Ascending aorta (tissue), 2 donors: ENCODE data around the gene SLC5A12. TPM values are rescaled to one million over a fixed set of nuclear protein-coding genes. Genes with fewer than 3 reads are reported as not detected.
"Not testable (repeated sequence)": the region's sequence is repeated elsewhere in the genome, so short reads cannot be mapped to it uniquely, and the experiment has no call there.

Experiments used
- DNase-seq, 2 donors: peaks; one replicate each; pipeline ENCODE4 v3.0.0-alpha.2; 2019; ENCODE audit warnings: low spot score in 2 of 2
- H3K27ac ChIP-seq, 2 donors: fragments of 200-600 bp; sonication (generic); one replicate each; pipeline ENCODE4 v1.5.1; 2016 to 2017; ENCODE audit warnings: mild to moderate bottlenecking in 1 of 2
- H3K27me3 ChIP-seq: fragments of 200-600 bp; sonication (generic); one replicate; pipeline ENCODE4 v1.5.1; 2017
- H3K36me3 ChIP-seq, 2 donors: fragments of 200-600 bp; sonication (generic); one replicate each; pipeline ENCODE4 v1.5.1; 2016
- H3K4me1 ChIP-seq, 2 donors: fragments of 200-600 bp; sonication (generic); one replicate each; pipeline ENCODE4 v1.5.1; 2016 to 2017; ENCODE audit warnings: mild to moderate bottlenecking in 1 of 2
- H3K4me3 ChIP-seq, 2 donors: fragments of 200-600 bp; sonication (generic); one replicate each; pipeline ENCODE4 v1.5.1; 2016 to 2017; ENCODE audit warnings: mild to moderate bottlenecking in 1 of 2
- H3K9me3 ChIP-seq, 2 donors: fragments of 200-600 bp; sonication (generic); one replicate each; pipeline ENCODE4 v1.5.1; 2016
- CTCF ChIP-seq, 3 experiments: fragments of 200-600 bp in 2 of 3; fragments of 450-650 bp in 1 of 3; sonication (generic) in 2 of 3; IDR thresholded peaks; one replicate each; pipeline ENCODE4 v1.5.1; 2016 to 2019; ENCODE audit warnings: antibody characterized with exemption in 3 of 3, mild to moderate bottlenecking in 1 of 3, moderate library complexity in 1 of 3
- intact Hi-C: fragments of 100-400 bp; cut with DNase I; formaldehyde crosslinking; loops from one replicate; pipeline ENCODE4 v1.15.1; 2023
- total RNA-seq: library from RNA; depleted of rRNA; stranded (reverse); fragments of >200 nt; gene quantifications from one replicate; pipeline ENCODE4 v1.1.0, GENCODE V29; 2016

The SLC5A12 gene
- total RNA-seq, 1 donor from 2014 or later = not detected

GRCh38 chr11:26655287-26655686 is 66.6 kb downstream of the SLC5A12 start:
- Histone ChIP-seq H3K4me1 (no peaks in the 10 kb centered on the region), H3K36me3 (no peaks in the 10 kb centered on the region), H3K4me3 (no peak overlapping the region), H3K27me3 (no peaks in the 10 kb centered on the region), H3K27ac (no peak overlapping the region), H3K9me3 (no peaks in the 10 kb centered on the region)
- intact Hi-C loops = no loop called here
- TF ChIP-seq CTCF (IDR thresholded peaks at IDR 0.05) = no peak
- no peak for DNase-seq

DNA sequence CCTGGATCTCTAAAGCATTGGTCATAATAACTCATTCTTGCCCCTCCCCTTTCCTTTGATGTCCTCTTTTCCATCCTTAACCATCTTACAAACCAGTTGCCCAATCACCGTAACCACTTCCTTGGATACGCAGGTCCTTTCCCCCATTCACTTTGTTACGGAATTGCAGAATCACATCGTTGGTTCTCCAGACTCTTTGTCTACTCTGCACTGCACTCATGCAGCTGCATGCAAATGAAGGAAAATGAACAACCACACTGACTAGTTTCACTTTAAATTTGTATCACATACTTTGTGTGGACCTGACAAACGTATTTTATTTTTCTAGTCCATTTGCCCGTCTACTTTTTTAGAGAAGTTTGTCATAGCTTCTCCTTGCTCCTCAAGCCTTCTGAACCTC is 69.9 kb downstream of the SLC5A12 start:
- H3K4me3 ChIP-seq = no peak overlapping the region
- H3K27ac ChIP-seq = no peak overlapping the region
- H3K36me3 ChIP-seq = no peaks in the 10 kb centered on the region
- intact Hi-C loops = no loop called here
- no peaks in the 10 kb centered on the region for H3K27me3 ChIP-seq
- no peaks in the 10 kb centered on the region for H3K9me3 ChIP-seq
- no peaks in the 10 kb centered on the region for H3K4me1 ChIP-seq
- no peak for TF ChIP-seq CTCF (IDR thresholded peaks at IDR 0.05)
- DNase-seq = no peak

GRCh38 chr11:26649884-26650283 is 72.0 kb downstream of the SLC5A12 start:
- intact Hi-C loops = no loop called here

DNA sequence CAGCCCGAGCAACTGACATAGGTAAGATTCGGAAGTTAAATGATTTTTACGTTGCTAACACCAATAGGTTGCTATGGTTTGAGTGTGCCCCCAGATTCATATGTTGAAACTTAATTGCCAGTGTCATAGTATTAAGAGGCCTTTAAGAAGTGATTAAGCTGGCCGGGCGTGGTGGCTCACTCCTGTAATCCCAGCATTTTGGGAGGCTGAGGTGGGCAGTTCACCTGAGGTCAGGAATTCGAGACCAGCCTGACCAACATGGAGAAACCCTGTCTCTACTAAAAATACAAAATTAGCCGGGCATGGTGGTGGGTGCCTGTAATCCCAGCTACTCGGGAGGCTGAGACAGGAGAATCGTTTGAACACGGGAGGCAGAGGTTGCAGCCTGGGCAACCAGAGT is 78.5 kb downstream of the SLC5A12 start:
- H3K27me3 ChIP-seq, H3K27ac ChIP-seq, H3K9me3 ChIP-seq, DNase-seq, H3K4me3 ChIP-seq, H3K4me1 ChIP-seq, H3K36me3 ChIP-seq, intact Hi-C loops: not testable (repeated sequence)

More at GRCh38 chr11:26649884-26650283, 72.0 kb downstream of the SLC5A12 start:
- TF ChIP-seq CTCF (IDR thresholded peaks at IDR 0.05) = peak; percentile 15 to 53 (median 24)
- no peaks in the 10 kb centered on the region for H3K9me3 ChIP-seq
- H3K4me1 ChIP-seq = no peaks in the 10 kb centered on the region
- no peak overlapping the region for H3K27ac ChIP-seq
- no peaks in the 10 kb centered on the region for H3K27me3 ChIP-seq
- H3K36me3 ChIP-seq = no peaks in the 10 kb centered on the region
- H3K4me3 ChIP-seq = no peak overlapping the region
- no peak for DNase-seq

GRCh38 chr11:26632691-26633159 is 89.1 kb downstream of the SLC5A12 start:
- no peak for DNase-seq
- no peaks in the 10 kb centered on the region for H3K4me1 ChIP-seq
- no peak overlapping the region for H3K4me3 ChIP-seq
- H3K36me3 ChIP-seq = no peaks in the 10 kb centered on the region
- no peak overlapping the region for H3K27ac ChIP-seq
- H3K27me3 ChIP-seq = no peaks in the 10 kb centered on the region
- intact Hi-C loops = no loop called here
- H3K9me3 ChIP-seq = no peaks in the 10 kb centered on the region
- TF ChIP-seq CTCF (IDR thresholded peaks at IDR 0.05) = no peak

DNA sequence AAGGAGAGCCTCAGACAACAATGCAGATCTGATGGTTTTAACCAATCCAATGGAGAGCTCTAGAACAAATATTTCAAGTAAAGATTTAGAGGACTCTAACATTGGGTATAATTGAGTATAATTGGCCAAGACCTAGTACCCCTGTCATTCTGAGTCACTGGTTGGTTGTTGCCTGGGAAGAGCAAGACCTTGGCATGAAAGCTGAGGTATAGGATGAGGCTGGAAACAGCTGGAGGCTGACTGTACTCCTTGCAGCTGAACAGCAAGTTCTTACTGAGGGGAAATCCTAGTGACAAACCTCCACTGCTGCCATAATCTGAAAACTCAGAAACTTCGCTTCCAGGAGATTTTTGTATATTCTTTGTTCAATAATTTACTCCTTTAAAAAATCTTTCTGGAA is 95.5 kb downstream of the SLC5A12 start:
- intact Hi-C loops = no loop called here
- Histone ChIP-seq H3K27me3 (no peaks in the 10 kb centered on the region), H3K27ac (no peak overlapping the region), H3K36me3 (no peaks in the 10 kb centered on the region), H3K9me3 (no peaks in the 10 kb centered on the region), H3K4me3 (no peak overlapping the region), H3K4me1 (no peaks in the 10 kb centered on the region)
- DNase-seq = no peak
- TF ChIP-seq CTCF (IDR thresholded peaks at IDR 0.05) = no peak
